HG02759 (cell line): ENCODE results near the gene IREB2.
A peak's percentile ranks its signal among the peaks of the same experiment; 100 is the strongest.
"Not testable (repeated sequence)": the region's sequence is repeated elsewhere in the genome, so short reads cannot be mapped to it uniquely, and the experiment has no call there.

Experiments used
- ATAC-seq: cut with Tn5 transposase; IDR thresholded peaks from one replicate; pipeline ENCODE4 v1.9.1; 2021; ENCODE audit warnings: mild to moderate bottlenecking, moderate library complexity; ENCODE audit not compliant: unreplicated experiment

IREB2 gene, protein sequence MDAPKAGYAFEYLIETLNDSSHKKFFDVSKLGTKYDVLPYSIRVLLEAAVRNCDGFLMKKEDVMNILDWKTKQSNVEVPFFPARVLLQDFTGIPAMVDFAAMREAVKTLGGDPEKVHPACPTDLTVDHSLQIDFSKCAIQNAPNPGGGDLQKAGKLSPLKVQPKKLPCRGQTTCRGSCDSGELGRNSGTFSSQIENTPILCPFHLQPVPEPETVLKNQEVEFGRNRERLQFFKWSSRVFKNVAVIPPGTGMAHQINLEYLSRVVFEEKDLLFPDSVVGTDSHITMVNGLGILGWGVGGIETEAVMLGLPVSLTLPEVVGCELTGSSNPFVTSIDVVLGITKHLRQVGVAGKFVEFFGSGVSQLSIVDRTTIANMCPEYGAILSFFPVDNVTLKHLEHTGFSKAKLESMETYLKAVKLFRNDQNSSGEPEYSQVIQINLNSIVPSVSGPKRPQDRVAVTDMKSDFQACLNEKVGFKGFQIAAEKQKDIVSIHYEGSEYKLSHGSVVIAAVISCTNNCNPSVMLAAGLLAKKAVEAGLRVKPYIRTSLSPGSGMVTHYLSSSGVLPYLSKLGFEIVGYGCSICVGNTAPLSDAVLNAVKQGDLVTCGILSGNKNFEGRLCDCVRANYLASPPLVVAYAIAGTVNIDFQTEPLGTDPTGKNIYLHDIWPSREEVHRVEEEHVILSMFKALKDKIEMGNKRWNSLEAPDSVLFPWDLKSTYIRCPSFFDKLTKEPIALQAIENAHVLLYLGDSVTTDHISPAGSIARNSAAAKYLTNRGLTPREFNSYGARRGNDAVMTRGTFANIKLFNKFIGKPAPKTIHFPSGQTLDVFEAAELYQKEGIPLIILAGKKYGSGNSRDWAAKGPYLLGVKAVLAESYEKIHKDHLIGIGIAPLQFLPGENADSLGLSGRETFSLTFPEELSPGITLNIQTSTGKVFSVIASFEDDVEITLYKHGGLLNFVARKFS

DNA sequence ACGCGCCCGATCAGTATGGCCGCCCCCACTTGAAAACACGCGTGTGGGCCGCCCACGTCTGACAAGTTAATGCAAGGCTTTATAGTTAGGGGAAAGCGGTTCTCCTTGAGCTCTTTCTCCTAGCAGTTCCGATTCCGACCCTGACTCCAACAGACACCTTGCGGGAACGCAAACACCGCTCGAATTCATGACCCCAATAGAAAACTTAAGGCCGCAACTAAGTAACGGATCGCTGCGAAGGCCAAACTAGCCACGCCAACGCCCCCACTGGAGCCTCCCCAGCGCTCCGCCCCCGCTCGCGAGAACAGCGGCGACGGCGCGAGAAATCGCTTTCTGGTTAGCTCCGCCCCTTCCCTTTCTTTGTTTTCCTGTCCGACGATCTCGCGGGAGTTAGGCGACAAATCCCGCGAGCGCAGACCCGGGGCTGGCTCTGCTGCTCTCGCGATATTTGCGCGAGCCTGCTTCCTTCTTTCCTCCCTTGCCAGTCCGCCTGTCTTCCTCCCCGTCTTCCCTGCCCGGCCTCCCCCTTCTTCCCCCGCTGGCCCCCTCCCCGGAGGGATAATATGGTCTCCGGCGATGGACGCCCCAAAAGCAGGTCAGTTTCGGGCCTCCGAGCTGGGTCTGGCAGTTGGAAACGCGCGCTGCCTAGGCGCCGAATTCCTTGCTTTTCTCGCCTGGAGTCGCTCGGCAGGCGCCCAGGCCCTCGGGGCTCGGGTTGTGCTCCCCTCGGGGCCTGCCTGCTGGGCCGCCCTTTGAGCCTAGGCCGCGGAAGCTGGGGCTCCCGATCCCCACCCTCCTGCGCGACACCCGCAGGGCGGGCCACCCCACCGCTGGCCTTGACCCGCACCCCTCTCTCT is at the start of gene IREB2:
TSS of gene IREB2 (plus strand) at position 455 of the 857 bp plus-strand sequence. CDS start at position 577, 122 bp downstream.
- peak; percentile 88 for ATAC-seq

- no peak for ATAC-seq
Observed at GRCh38 chr15:78388865-78389264, 49.2 kb upstream of the IREB2 start.

- no peak for ATAC-seq
Observed at GRCh38 chr15:78389322-78389721, 48.7 kb upstream of the IREB2 start.

DNA sequence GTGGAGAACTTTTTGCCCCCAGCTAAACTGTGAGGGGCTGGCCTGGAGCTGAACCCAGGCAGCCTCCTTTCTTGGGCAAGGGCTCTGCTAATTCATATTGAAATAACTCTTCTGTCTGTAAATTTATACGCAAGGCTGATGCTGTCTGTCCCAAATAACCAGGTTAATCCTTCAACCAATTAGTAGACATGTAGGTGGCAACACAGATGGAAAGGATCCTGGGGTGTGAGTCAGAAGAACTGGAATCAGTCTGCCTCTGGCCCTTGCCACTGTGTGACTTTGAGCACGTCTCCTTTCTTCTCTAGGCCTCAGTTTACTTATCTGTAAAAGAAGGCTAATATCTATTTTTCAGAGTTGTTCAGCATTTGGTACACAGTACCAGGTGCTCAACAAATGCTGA is 48.3 kb upstream of the IREB2 start:
- no peak for ATAC-seq

GRCh38 chr15:78390242-78390641 is 47.8 kb upstream of the IREB2 start:
- ATAC-seq: no peak

- no peak for ATAC-seq
Observed at GRCh38 chr15:78390826-78391225, 47.2 kb upstream of the IREB2 start.

DNA sequence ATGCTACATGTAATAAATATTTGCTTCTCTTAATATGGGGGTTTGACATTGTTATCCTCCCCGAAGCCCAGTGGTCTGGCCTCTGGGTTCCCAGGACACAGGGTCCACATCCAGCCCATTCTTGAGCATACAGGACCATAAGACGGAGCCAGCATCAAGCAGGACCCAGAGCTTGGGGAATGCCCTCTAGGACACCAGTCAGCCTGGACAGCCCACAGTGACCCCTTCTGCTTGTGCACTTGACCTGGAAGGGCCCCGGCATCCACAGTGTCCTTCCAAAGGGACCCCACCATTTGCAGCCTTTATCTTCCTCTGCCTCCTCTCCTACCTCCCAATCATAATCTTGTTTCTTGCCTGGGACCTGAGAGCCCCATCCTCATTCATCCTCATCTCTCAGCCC is 46.2 kb upstream of the IREB2 start:
- ATAC-seq: no peak

- no peak for ATAC-seq
Observed at GRCh38 chr15:78392430-78392829, 45.6 kb upstream of the IREB2 start.

GRCh38 chr15:78393137-78393536 is 44.9 kb upstream of the IREB2 start:
- no peak for ATAC-seq

DNA sequence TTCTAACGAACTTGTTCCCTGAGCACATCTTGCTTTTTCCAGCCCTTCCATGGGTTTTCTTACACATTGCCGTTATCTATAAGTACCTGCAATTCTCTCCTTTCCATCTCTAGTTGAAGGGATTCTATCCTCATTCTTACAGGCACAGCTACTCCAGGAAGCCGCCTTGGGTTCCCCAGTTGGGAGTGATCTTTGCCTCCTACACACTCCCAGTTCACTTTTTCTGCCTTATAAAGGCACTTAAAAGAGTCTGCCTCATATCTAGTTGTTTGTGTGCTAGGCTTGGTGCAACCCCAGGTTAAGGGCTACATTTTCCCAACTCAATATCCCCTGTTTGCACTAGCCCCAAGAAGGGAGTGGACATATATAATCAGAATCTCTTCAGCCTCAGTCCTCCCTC is 44.0 kb upstream of the IREB2 start:
- ATAC-seq: no peak

DNA sequence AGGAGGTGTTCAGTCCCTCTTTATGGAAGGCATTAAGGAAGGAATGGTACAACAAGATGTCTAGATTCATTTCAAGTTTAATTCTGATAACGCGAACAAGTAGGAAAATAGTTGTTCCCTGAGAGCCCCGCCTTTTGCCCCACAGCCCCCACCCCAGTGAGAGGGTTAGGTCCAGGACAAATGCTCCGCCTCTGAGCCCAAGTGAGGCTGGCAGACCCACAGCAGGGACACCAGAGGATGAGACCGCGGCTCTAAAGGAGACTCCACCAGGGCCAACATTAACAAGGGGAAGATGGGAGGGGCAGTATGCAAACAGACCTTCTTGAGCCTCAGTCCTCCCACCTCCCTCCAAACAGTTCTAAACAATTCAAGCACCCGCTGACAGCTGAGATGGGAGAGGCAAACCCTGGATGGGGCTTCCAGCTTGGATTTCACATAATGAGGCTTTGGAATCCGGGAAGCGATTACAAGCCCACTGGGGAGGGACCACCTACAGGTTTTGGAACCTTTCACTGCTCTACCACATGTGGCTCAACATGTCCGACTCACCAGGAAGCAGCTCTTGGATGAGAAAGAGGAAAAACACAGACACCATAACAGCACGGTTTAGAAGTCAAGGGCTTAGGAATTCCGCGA is 42.9 kb upstream of the IREB2 start:
- ATAC-seq: no peak

GRCh38 chr15:78396186-78396814 is 41.7 kb upstream of the IREB2 start:
- ATAC-seq: no peak

- no peak for ATAC-seq
Observed at GRCh38 chr15:78396976-78397375, 41.0 kb upstream of the IREB2 start.

GRCh38 chr15:78397382-78397781 is 40.6 kb upstream of the IREB2 start:
- no peak for ATAC-seq

DNA sequence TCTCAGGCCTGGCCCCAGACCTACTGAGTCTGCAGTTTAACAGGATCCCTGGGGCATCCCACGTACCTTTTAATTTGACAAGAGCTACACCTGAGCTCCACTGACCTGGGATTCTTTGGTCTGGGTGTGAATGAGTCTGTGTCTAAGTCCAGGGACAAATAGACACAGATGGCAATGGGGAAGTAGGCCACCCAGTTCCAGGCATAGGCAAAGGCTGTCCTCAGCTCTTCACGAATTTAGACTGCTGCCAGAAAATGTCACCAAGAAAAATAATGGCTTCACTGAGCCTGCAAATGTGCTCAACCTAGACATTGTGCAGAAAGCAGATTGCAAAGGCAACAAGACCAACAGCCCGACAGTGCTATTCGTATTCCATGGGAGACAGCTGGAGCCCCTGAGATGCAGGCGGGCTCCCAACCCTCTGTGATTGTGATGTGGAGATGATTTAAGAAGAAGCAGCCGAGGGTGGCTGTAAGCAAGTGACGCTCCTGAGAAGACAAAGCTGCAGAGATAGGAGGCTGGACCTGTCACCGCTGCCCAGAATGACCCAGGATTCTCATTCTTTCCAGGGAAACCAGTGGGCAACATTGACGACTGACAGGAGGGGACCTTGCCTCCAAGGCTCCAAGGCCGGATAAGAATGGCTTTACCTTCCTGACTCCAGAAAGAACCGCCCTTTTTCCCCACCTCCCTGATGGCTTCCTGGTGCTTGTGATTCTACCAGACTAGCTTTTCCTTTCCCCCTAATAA is 39.8 kb upstream of the IREB2 start:
- no peak for ATAC-seq

DNA sequence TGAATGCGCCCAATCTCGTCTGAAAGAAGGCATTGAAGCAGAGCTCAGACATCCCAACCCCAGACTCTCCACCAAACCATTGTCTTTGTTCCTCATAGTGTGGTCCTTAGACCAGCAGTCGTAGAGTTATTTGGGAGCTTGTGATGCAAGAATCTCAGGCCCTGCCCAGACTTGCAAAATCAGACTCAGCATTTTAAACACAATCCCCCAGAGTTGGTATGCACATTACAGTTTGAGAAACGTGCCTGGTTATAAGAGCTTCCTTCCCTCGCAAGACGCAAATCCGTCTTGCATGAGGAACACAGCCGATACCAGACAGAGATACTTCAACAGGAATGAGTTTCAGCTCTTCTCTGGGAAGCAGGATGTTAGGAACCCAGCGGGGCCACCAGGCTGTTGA is 38.9 kb upstream of the IREB2 start:
- no peak for ATAC-seq

DNA sequence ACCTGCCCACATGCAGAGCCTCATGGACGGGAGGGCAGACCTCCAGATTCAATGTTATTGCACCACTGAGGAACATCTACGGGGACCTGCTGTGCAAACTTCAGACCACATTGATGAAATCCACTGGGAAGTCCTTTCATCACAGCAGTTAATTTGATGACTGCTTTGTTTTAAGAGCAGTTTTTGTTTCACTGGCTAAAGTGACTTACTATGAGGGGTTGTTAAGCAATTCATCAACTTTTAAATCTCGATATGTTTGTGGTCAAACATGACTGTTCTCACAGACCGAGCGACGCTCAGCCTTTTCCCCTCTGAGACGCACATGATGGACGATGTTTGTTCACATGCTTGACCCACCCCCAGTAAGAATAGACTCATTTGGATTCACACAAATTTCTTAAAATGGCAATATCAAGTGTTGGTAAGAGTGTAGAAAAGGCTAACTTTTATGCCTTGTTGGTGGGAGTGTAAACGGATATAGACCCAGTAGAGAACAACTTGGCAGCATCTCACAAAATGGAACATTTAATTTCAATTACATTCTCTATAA is 35.9 kb upstream of the IREB2 start:
- no peak for ATAC-seq

GRCh38 chr15:78404125-78404524 is 33.9 kb upstream of the IREB2 start:
- no peak for ATAC-seq

DNA sequence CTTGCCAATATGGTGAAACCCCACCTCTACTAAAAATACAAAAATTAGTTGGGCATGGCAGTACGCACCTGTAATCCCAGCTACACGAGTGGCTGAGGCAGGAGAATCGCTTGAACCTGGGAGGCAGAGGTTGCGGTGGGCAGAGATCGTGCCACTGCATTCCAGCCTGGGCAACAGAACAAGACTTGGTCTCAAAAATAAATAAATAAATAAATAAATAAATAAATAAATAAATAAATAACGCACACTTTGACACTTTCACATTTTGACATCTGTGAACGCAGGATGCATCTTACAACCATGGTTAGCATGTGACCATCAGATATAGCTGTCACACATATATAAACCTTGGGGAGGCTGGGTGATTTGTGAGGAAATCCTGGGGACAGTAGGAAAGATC is 33.2 kb upstream of the IREB2 start:
- ATAC-seq: not testable (repeated sequence)
